ENCODE results near the gene TFDP1. TPM values are rescaled to one million over a fixed set of nuclear protein-coding genes. Genes with fewer than 3 reads are reported as not detected.

The TFDP1 gene
- total and polyA plus RNA-seq, 7 donors, result 26.5 to 57.1 (median 40.2) TPM

DNA sequence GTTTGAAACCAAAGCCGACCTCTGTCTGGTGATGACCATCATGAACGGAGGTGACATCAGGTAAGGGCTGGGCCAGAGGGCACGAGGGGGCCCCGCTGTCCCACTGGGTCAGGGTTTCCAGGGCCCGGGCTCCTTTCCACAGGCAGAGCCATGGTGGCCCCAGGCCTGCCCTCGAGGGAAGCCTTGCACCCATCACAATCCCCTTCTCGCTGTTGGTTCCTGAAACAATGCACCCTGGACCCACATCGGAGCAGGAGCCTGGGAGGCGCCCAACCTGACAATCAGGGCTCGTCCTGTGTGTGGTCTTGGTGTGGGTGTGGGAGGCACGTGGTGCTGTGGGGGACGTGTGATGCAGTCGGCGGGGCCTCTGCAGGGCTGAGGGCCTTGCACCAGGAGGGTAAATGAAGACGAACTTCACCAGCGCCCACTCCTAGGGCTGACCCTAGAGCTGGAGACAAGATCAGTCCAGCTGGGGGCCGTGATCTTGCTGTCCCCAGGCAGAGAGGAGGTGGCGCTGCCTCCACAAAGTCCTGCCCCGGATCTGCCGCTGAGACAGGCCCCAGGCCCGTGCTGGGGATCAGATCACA is 85.3 kb downstream of the TFDP1 start:
- no peaks in the 10 kb centered on the region for H3K4me1 ChIP-seq
- TF ChIP-seq POLR2A (IDR thresholded peaks at IDR 0.05) (no peak), POLR2AphosphoS5 (IDR thresholded peaks at IDR 0.05) (no peak), EP300 (IDR thresholded peaks at IDR 0.05) (no peak)
- TF ChIP-seq, protein P1, sequence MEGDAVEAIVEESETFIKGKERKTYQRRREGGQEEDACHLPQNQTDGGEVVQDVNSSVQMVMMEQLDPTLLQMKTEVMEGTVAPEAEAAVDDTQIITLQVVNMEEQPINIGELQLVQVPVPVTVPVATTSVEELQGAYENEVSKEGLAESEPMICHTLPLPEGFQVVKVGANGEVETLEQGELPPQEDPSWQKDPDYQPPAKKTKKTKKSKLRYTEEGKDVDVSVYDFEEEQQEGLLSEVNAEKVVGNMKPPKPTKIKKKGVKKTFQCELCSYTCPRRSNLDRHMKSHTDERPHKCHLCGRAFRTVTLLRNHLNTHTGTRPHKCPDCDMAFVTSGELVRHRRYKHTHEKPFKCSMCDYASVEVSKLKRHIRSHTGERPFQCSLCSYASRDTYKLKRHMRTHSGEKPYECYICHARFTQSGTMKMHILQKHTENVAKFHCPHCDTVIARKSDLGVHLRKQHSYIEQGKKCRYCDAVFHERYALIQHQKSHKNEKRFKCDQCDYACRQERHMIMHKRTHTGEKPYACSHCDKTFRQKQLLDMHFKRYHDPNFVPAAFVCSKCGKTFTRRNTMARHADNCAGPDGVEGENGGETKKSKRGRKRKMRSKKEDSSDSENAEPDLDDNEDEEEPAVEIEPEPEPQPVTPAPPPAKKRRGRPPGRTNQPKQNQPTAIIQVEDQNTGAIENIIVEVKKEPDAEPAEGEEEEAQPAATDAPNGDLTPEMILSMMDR (IDR thresholded peaks at IDR 0.05), result no peak
- no peak overlapping the region for H3K27ac ChIP-seq
- H3K4me3 ChIP-seq, result no peak overlapping the region
- WGBS, 2 donors, result 85 to 86% methylated on average over 21 of the region's 21 CpGs
- intact Hi-C loops (cut with DNase I), result no loop called here
- no peaks in the 10 kb centered on the region for H3K36me3 ChIP-seq
- H3K9me3 ChIP-seq, result no peaks in the 10 kb centered on the region
- H3K27me3 ChIP-seq, result peaks cover 0 to 4% (median 0%) of the 10 kb centered on the region in 3 donors
- DNase-seq, result peak; percentile 55

- Histone ChIP-seq H3K27me3 (peaks cover 0 to 2% (median 0%) of the 10 kb centered on the region in 3 donors), H3K4me3 (no peak overlapping the region), H3K9me3 (no peaks in the 10 kb centered on the region), H3K27ac (no peak overlapping the region), H3K36me3 (no peaks in the 10 kb centered on the region), H3K4me1 (no peaks in the 10 kb centered on the region)
- no peak for TF ChIP-seq EP300 (IDR thresholded peaks at IDR 0.05)
- TF ChIP-seq POLR2A (IDR thresholded peaks at IDR 0.05), result no peak
- TF ChIP-seq, protein P1 (IDR thresholded peaks at IDR 0.05), result no peak
- TF ChIP-seq POLR2AphosphoS5 (IDR thresholded peaks at IDR 0.05), result no peak
- intact Hi-C loops (cut with DNase I), result no loop called here
- 94% methylated on average over 19 of the region's 19 CpGs for WGBS, 2 donors
- peak; percentile 36 for DNase-seq
Observed at GRCh38 chr13:113670541-113670940, 86.0 kb downstream of the TFDP1 start.

- TF ChIP-seq, protein P1 (IDR thresholded peaks at IDR 0.05), result no peak
- no peak for TF ChIP-seq POLR2A (IDR thresholded peaks at IDR 0.05)
- intact Hi-C loops (cut with DNase I), result no loop called here
- Histone ChIP-seq H3K27ac (no peak overlapping the region), H3K9me3 (no peaks in the 10 kb centered on the region), H3K36me3 (no peaks in the 10 kb centered on the region), H3K4me1 (no peaks in the 10 kb centered on the region), H3K4me3 (no peak overlapping the region), H3K27me3 (no peaks in the 10 kb centered on the region)
- DNase-seq, result peak; percentile 62
- 93 to 94% methylated on average over 54 of the region's 54 CpGs for WGBS, 2 donors
Observed at GRCh38 chr13:113671066-113672001, 86.8 kb downstream of the TFDP1 start.

GRCh38 chr13:113672002-113672651 is 87.6 kb downstream of the TFDP1 start:
- H3K4me3 ChIP-seq, result no peak overlapping the region
- no peak overlapping the region for H3K27ac ChIP-seq
- H3K9me3 ChIP-seq, result no peaks in the 10 kb centered on the region
- WGBS, 2 donors, result 89% methylated on average over 18 of the region's 18 CpGs
- no peaks in the 10 kb centered on the region for H3K4me1 ChIP-seq
- H3K27me3 ChIP-seq, result no peaks in the 10 kb centered on the region
- no peak for DNase-seq
- intact Hi-C loops (cut with DNase I), result no loop called here
- no peak for TF ChIP-seq POLR2A (IDR thresholded peaks at IDR 0.05)
- TF ChIP-seq POLR2AphosphoS5 (IDR thresholded peaks at IDR 0.05), result no peak
- TF ChIP-seq EP300 (IDR thresholded peaks at IDR 0.05), result no peak
- TF ChIP-seq, protein P1 (IDR thresholded peaks at IDR 0.05), result no peak
- H3K36me3 ChIP-seq, result no peaks in the 10 kb centered on the region

Other genes with a start within 250 kb of the TFDP1 start
- 1 to 10 TPM; 6.7 to 9.9 (median 8.3) TPM for gene GRTP1, start 220.6 kb upstream of the TFDP1 start, total RNA-seq
- 10 to 100 TPM; 29.3 to 52.5 (median 39.6) TPM for gene GRTP1, start 220.6 kb upstream of the TFDP1 start, polyA plus RNA-seq
- gene ADPRHL1, start 131.3 kb upstream of the TFDP1 start, total RNA-seq, result 1 to 10 TPM; 2.3 to 7.8 (median 4.5) TPM
- gene ADPRHL1, start 131.3 kb upstream of the TFDP1 start, polyA plus RNA-seq, result 1 to 10 TPM; 1.2 to 4.9 (median 4.2) TPM
- 10 to 100 TPM; 20.6 to 33.0 (median 27.6) TPM for gene DCUN1D2, start 94.0 kb upstream of the TFDP1 start, total RNA-seq
- gene DCUN1D2, start 94.0 kb upstream of the TFDP1 start, polyA plus RNA-seq, result 10 to 100 TPM in 1 of 3 donors, 1 to 10 TPM in 2; 6.6 to 10.2 (median 7.9) TPM
- not detected for gene ATP4B, start 73.4 kb downstream of the TFDP1 start, total RNA-seq
- gene ATP4B, start 73.4 kb downstream of the TFDP1 start, polyA plus RNA-seq, result not detected
- under 1 TPM in 1 of 4 donors, not detected in 3; 0.28 TPM for gene GRK1, start 82.5 kb downstream of the TFDP1 start, total RNA-seq
- under 1 TPM in 1 of 3 donors, not detected in 2; 0.10 TPM for gene GRK1, start 82.5 kb downstream of the TFDP1 start, polyA plus RNA-seq
- 10 to 100 TPM in 2 of 4 donors, 1 to 10 TPM in 1, under 1 TPM in 1; 0.99 to 11.1 (median 7.3) TPM for gene TMEM255B, start 174.5 kb downstream of the TFDP1 start, total RNA-seq
- 1 to 10 TPM in 2 of 3 donors, under 1 TPM in 1; 0.60 to 4.6 (median 1.8) TPM for gene TMEM255B, start 174.5 kb downstream of the TFDP1 start, polyA plus RNA-seq

Data from sigmoid colon (tissue), 7 donors.